Inflammatory macrophage treated with lipopolysaccharide for 4 hours (primary cell): Measurements from ENCODE around the gene CACNA2D2.

Experiments used
- DNase-seq: peaks from one replicate; pipeline ENCODE4 v3.0.0-alpha.2; 2020

The CACNA2D2 gene

GRCh38 chr3:50493623-50494022 is 9.8 kb downstream of the CACNA2D2 start:
- no peak for DNase-seq

GRCh38 chr3:50493086-50493485 is 10.3 kb downstream of the CACNA2D2 start:
- no peak for DNase-seq

- no peak for DNase-seq
Observed at GRCh38 chr3:50491023-50491422, 12.4 kb downstream of the CACNA2D2 start.

- no peak for DNase-seq
Observed at GRCh38 chr3:50490424-50490823, 13.0 kb downstream of the CACNA2D2 start.

- DNase-seq: no peak
Observed at GRCh38 chr3:50487181-50487580, 16.3 kb downstream of the CACNA2D2 start.

- DNase-seq: no peak
Observed at GRCh38 chr3:50486219-50486888, 17.1 kb downstream of the CACNA2D2 start.

- DNase-seq: no peak
Observed at GRCh38 chr3:50484722-50485121, 18.7 kb downstream of the CACNA2D2 start.

- no peak for DNase-seq
Observed at GRCh38 chr3:50483374-50483773, 20.1 kb downstream of the CACNA2D2 start.

- DNase-seq: no peak
Observed at GRCh38 chr3:50481992-50482391, 21.4 kb downstream of the CACNA2D2 start.

GRCh38 chr3:50480471-50480870 is 23.0 kb downstream of the CACNA2D2 start:
- DNase-seq: no peak

GRCh38 chr3:50479523-50479922 is 23.9 kb downstream of the CACNA2D2 start:
- DNase-seq: no peak

- no peak for DNase-seq
Observed at GRCh38 chr3:50478671-50479260, 24.7 kb downstream of the CACNA2D2 start.

GRCh38 chr3:50478051-50478450 is 25.4 kb downstream of the CACNA2D2 start:
- no peak for DNase-seq

- DNase-seq: no peak
Observed at GRCh38 chr3:50475348-50475747, 28.1 kb downstream of the CACNA2D2 start.

- DNase-seq: no peak
Observed at GRCh38 chr3:50474717-50475116, 28.7 kb downstream of the CACNA2D2 start.

- DNase-seq: no peak
Observed at GRCh38 chr3:50473768-50474167, 29.7 kb downstream of the CACNA2D2 start.

GRCh38 chr3:50472958-50473357 is 30.5 kb downstream of the CACNA2D2 start:
- no peak for DNase-seq

- DNase-seq: no peak
Observed at GRCh38 chr3:50470658-50471057, 32.8 kb downstream of the CACNA2D2 start.

- no peak for DNase-seq
Observed at GRCh38 chr3:50467919-50468318, 35.5 kb downstream of the CACNA2D2 start.

GRCh38 chr3:50466177-50466576 is 37.3 kb downstream of the CACNA2D2 start:
- DNase-seq: no peak

- no peak for DNase-seq
Observed at GRCh38 chr3:50464569-50464968, 38.9 kb downstream of the CACNA2D2 start.

- no peak for DNase-seq
Observed at GRCh38 chr3:50459785-50460184, 43.6 kb downstream of the CACNA2D2 start.

GRCh38 chr3:50457988-50458387 is 45.4 kb downstream of the CACNA2D2 start:
- DNase-seq: no peak

GRCh38 chr3:50455161-50456018 is 48.0 kb downstream of the CACNA2D2 start:
- DNase-seq: no peak
